HG03280 (cell line): Measurements from ENCODE around the gene ITIH4.

Experiments used
- ATAC-seq: cut with Tn5 transposase; IDR thresholded peaks from one replicate; pipeline ENCODE4 v1.9.1; 2021; ENCODE audit warnings: mild to moderate bottlenecking, moderate library complexity; ENCODE audit not compliant: unreplicated experiment

ITIH4 gene

GRCh38 chr3:52830535-52831258, at the start of gene ITIH4:
TSS of gene ITIH4 (minus strand) at chr3:52830672. CDS start at chr3:52830642, 30 bp downstream.
- ATAC-seq, result no peak

DNA sequence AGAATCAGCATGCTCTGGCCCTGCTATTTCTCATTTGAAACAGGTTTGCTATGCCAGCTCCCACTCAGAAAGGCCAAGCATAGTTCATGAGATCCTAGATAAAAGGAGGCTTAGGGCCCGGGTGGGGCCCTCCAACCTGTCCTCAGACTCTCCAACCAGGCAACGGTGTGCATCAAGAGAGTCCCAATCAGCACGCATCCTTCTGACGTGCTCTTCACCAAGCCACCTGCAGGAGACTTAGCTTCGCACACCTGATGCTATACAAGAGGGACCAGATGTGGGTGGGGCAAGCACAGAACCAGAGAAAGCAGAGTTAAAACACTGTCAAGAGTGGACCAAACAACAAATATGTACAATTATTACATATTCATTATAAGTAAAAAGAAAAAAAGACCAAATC, 49.6 kb upstream of the ITIH4 start:
- ATAC-seq, result no peak

DNA sequence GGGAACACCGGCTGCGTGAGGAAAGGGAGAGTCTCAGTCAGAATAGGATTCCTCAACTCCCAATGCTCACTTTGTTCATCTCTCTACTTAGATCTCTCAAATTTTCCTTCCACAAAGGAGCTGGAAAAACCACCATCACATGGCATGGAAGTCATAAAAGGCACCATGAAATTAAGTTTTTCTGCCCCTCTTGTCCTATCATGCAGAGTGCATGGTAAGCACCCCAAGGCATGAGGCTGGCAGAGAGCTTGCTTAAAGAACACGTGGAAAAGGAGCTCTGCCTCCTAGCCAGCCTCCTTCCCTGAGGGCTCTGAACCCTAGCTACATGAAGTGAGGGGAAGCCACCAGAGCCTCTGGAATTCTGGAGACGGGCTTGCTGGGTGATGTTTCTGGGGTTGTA, 49.1 kb upstream of the ITIH4 start:
- ATAC-seq, result no peak

- no peak for ATAC-seq
These were observed 48.6 kb upstream of the ITIH4 start for GRCh38 chr3:52879090-52879489.

DNA sequence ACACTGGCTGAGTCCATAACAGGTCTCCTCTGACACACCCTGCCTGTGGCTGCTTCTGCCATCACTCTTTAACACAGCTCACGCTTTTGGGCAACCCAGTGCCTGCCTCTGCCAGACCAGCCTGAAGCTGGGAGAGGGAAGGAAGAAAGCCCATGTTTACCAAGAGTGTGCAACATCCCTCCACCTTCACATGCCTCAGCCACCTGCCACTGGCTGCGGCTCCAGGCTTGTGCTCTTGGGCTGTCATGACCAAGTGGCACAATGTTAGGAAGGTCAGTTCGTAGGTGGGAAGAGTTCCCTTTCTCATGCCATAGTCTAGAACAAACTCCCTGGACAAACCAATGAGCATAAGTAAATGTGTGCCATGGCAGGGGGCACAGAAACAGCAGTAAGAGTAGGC, 46.6 kb upstream of the ITIH4 start:
- ATAC-seq, result no peak

- no peak for ATAC-seq
These were observed 44.6 kb upstream of the ITIH4 start for GRCh38 chr3:52874864-52875587.

GRCh38 chr3:52874160-52874701, 43.8 kb upstream of the ITIH4 start:
- no peak for ATAC-seq

GRCh38 chr3:52873433-52874159, 43.1 kb upstream of the ITIH4 start:
- no peak for ATAC-seq

GRCh38 chr3:52872245-52872644, 41.8 kb upstream of the ITIH4 start:
- ATAC-seq, result no peak

GRCh38 chr3:52871761-52872160, 41.3 kb upstream of the ITIH4 start:
- no peak for ATAC-seq

DNA sequence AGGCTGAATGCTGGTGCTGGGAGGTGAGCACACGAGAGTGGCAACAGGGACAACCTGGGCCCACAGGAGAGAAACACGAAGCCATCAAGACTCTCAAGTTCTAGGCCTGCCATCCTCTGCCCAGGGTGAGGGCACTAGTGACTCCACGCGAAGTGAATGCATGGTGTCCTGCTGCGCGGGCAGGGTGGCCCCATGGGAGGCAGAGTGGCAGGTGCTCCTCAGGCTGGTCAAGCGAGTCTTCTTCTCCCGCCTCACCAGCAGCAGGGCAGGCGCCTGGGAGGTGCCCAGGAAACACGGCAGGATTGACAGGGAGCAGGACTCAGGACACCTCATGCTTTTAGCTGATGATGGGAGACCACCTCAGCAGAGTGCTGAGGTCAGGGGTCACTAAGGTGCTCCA, 40.0 kb upstream of the ITIH4 start:
- no peak for ATAC-seq

DNA sequence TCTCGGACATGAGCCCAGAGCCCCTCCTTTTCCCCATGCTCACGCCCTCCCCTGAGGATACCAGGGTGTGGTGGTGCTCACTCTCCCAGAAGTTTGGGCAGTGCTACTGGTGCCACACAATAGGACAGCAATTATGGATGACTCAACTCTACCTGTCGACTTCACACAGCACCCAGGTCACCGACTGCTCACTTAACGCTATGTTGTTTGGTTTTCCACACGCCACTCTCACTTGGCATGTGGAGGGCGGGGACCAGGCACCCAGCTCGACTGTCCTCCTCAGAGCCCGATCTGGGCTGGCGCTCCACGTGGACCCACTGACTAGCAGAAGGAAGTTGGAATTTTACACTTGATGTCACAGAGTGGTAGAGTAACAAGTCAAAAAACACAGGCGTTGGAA, 36.0 kb upstream of the ITIH4 start:
- no peak for ATAC-seq

DNA sequence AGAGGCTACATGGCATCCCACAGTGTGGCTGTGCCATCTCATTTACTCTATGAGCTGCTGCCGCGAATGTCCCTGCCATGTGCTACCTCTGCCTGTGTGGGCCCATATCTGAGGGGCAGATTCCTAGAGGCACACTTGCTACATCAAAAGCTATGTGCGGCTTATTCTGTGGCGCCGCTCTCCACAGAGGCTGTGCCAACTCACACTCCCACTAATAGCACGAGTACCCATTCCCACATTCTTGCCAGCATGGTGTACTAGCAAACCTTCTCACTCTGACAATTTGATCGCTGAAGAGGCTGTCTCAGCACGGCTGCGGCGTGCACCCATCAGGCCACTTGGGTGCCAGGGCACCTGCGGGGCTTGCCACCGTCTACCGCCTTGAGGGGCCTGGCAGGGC, 35.5 kb upstream of the ITIH4 start:
- ATAC-seq, result no peak

GRCh38 chr3:52860424-52860768, 29.9 kb upstream of the ITIH4 start:
- no peak for ATAC-seq

- no peak for ATAC-seq
These were observed 29.4 kb upstream of the ITIH4 start for GRCh38 chr3:52859686-52860423.

DNA sequence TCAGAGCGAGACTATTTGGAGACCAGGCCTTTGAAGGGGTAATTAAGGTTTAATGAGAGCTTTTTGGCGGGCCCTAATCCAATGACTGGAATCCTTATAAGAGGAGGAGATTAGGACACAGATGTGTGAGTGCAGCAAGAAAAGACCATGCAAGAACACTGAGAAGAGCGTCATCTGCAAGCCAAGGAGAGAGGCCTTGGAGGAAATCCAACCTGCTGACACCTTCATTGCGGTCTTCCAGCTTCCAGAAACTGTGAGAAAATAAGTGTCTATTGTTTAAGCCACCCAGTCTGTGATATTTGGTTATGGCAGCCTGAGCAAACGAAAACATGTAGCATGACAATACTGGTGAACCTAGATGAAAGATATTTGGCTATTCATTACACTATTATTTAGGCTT, 27.4 kb upstream of the ITIH4 start:
- ATAC-seq, result no peak

DNA sequence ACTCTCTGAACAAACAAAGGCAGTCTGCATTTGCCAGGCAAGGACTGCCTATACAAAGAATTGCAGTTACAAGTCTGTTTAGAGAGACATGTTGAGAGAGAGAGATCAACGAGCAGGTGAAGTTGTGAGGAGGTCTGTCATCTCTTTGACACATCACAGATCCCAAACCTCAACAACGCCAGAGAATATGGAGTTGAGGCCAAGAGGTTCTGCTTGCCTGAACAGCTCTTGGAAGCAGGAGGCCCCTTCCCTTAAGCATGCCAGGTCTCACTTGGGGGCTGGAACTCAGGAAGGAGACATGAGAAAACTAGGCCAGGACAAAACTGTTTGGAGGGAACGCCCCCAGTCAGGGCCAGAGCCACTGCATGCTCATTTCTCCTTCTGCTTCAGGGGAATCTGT, 26.7 kb upstream of the ITIH4 start:
- ATAC-seq, result no peak

- no peak for ATAC-seq
These were observed 26.2 kb upstream of the ITIH4 start for GRCh38 chr3:52856666-52857065.

DNA sequence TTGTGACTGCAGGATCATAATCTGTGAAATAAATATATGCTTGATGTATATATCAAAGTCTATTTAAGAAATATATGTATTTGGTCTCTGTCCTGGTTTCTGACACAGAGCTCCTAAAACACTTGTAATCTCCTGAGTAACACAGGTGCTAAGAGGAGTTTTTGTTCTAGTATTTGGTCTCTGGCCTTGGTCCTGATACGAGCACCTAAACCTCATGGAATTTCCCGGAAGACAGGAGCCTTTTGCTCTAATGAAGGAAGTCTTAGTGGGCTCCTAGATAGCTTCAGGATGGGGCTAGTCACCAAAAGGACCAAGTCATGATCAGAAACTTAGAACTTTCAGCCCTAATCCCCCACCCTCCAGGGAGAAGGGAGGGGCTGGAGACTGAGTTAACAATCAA, 23.5 kb upstream of the ITIH4 start:
- ATAC-seq, result no peak

DNA sequence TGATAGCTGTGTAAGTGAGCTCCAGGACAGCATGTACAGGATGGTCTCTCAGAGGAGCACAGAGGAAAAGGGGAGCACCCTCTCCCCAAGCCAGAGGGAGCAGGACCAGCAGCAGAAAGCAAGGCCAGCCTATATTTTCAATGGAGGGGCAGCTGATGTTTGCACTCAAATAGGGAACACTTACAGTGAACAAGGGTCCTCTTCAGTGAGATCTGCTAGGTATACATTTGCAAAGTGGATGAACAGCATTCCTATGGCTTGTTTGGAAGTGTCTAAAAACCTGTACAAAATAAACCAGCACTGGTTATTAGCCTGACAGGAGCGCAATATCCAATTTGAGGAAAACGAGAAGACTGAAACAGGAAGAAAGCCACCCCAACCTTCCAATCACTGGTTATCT, 21.9 kb upstream of the ITIH4 start:
- ATAC-seq, result no peak

DNA sequence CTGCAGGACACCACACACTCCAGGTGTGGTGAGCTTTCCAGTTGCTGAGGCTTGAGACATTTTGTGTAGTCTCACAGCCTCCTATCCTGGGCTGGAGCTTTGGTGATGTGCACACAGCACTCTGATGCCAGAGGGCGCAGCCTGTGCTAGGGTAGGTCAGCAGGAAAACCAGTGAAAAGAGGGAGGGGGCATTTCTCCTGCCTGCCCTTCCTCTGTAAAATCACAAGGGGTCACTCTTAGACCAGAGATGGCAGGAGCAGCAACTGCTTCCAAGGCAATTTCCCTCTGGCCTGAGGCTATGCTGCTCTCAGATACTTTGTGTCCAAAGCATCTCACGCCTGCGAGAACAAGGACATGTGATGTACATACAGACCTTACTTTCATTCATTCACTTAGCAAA, 20.9 kb upstream of the ITIH4 start:
- no peak for ATAC-seq
